Measurements from ENCODE around the gene RGS6. TPM values are rescaled to one million over a fixed set of nuclear protein-coding genes. Genes with fewer than 3 reads are reported as not detected.

The RGS6 gene
- total and polyA plus RNA-seq, 4 experiments from 2014 or later: 0.32 TPM; not detected in 3

- Mint-ChIP-seq H3K27me3 (peaks cover 2 to 14% of the 10 kb centered on the region in 2 donors), H3K4me3 (no peak overlapping the region), H3K4me1 (no peaks in the 10 kb centered on the region), H3K9me3 (peaks cover 0 to 13% (median 7%) of the 10 kb centered on the region in 8 donors), H3K27ac (no peak overlapping the region), H3K36me3 (no peaks in the 10 kb centered on the region)
- H3K27ac ChIP-seq (ENCODE audit: low read depth, low read length): no peak overlapping the region
- H3K36me3 ChIP-seq (ENCODE audit: insufficient read depth, low read length): no peaks in the 10 kb centered on the region
- ChIA-PET CTCF (ENCODE audit: partially characterized antibody) (no interaction called here), POLR2A (ENCODE audit: partially characterized antibody) (no interaction called here)
- H3K4me1 ChIP-seq (ENCODE audit: insufficient read depth, low read length): no peaks in the 10 kb centered on the region
- H3K9me3 ChIP-seq (ENCODE audit: control insufficient read depth in 1 of 2, low read length in 2 of 2): no peaks in the 10 kb centered on the region
- no peak for DNase-seq
- no peaks in the 10 kb centered on the region for H3K27me3 ChIP-seq (ENCODE audit: insufficient read depth, low read length)
- intact Hi-C loops (cut with micrococcal nuclease): no loop called here
- no peak overlapping the region for H3K4me3 ChIP-seq (ENCODE audit: low read length in 2 of 2)
Observed at GRCh38 chr14:72154645-72155378, 222.6 kb downstream of the RGS6 start.

DNA sequence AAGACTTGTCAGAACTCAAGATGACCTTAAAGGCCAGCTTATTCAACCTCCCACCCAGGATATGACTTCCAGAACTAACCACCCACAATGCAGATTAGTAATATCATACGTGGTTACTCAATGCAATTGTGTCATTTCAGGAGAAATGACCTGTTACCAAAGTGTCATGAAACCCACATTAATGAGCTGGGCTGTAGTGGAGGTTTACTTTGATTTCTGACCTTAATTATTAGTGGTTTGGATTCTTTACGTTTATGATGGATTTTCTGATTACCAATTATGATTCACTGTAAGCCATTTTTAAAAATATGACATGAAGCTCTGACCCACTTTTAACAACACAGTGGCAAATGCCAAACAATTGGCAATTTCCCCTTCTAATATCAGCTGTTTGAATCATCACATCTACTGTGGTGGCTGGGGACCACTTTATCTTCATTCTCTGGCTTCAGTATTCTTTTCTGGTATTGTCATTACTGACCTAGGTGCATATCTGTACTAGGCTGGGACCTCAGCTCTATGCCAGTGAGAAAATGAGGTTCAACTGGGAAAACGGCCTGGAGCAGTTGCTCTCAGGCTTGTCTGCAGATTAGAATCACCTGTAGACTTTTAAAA, 223.3 kb downstream of the RGS6 start:
- H3K36me3 Mint-ChIP-seq: no peaks in the 10 kb centered on the region
- H3K9me3 Mint-ChIP-seq: peaks cover 0 to 13% (median 7%) of the 10 kb centered on the region in 8 donors
- no peak overlapping the region for H3K27ac Mint-ChIP-seq
- Histone ChIP-seq H3K4me3 (ENCODE audit: low read length in 2 of 2) (no peak overlapping the region), H3K27ac (ENCODE audit: low read depth, low read length) (no peak overlapping the region), H3K27me3 (ENCODE audit: insufficient read depth, low read length) (no peaks in the 10 kb centered on the region), H3K9me3 (ENCODE audit: control insufficient read depth in 1 of 2, low read length in 2 of 2) (no peaks in the 10 kb centered on the region), H3K4me1 (ENCODE audit: insufficient read depth, low read length) (no peaks in the 10 kb centered on the region), H3K36me3 (ENCODE audit: insufficient read depth, low read length) (no peaks in the 10 kb centered on the region)
- ChIA-PET POLR2A (ENCODE audit: partially characterized antibody) (no interaction called here), CTCF (ENCODE audit: partially characterized antibody) (interaction anchor here (0.7 kb wide), 1 partner anchor 10 kb away, joined by 3 read pairs; no protein-coding TSS in a partner anchor)
- no peak for DNase-seq
- no peaks in the 10 kb centered on the region for H3K4me1 Mint-ChIP-seq
- H3K4me3 Mint-ChIP-seq: no peak overlapping the region
- H3K27me3 Mint-ChIP-seq: peaks cover 2 to 14% of the 10 kb centered on the region in 2 donors
- intact Hi-C loops (cut with micrococcal nuclease): no loop called here

- Mint-ChIP-seq H3K9me3 (peaks cover 0 to 5% (median 0%) of the 10 kb centered on the region in 8 donors), H3K27me3 (peaks cover 5 to 13% of the 10 kb centered on the region in 2 donors), H3K36me3 (no peaks in the 10 kb centered on the region), H3K4me3 (no peak overlapping the region), H3K4me1 (no peaks in the 10 kb centered on the region), H3K27ac (no peak overlapping the region)
- Histone ChIP-seq H3K27me3 (ENCODE audit: insufficient read depth, low read length) (no peaks in the 10 kb centered on the region), H3K4me1 (ENCODE audit: insufficient read depth, low read length) (no peaks in the 10 kb centered on the region), H3K27ac (ENCODE audit: low read depth, low read length) (no peak overlapping the region), H3K36me3 (ENCODE audit: insufficient read depth, low read length) (no peaks in the 10 kb centered on the region), H3K9me3 (ENCODE audit: control insufficient read depth in 1 of 2, low read length in 2 of 2) (no peaks in the 10 kb centered on the region), H3K4me3 (ENCODE audit: low read length in 2 of 2) (no peak overlapping the region)
- ChIA-PET CTCF (ENCODE audit: partially characterized antibody) (no interaction called here), POLR2A (ENCODE audit: partially characterized antibody) (no interaction called here)
- intact Hi-C loops (cut with micrococcal nuclease): no loop called here
- no peak for DNase-seq
Observed at GRCh38 chr14:72164420-72165228, 232.4 kb downstream of the RGS6 start.

DNA sequence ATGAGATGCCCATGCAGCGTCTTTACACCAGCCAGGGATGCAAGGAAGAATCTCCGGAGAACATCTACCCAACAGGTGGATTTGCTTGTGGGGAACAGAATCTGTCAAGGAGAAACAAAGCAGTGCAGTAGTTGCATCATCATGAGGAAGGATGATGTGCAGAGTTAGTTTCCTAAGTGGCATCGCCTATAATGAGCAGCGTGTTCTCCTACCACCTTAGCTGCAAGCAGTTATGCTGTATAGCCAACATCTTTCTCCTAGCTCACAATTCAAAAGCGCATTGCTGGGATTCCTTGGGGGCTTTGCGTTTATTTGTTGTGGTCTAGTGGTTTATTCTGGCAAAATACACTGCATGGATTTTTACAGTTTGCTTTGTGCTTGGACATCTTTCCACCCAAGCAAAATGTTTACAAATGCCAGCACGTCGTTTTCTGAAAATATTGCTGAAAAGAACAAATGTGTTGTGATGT, 233.0 kb downstream of the RGS6 start:
- H3K27ac Mint-ChIP-seq: no peak overlapping the region
- Histone ChIP-seq H3K27me3 (ENCODE audit: insufficient read depth, low read length) (no peaks in the 10 kb centered on the region), H3K9me3 (ENCODE audit: control insufficient read depth in 1 of 2, low read length in 2 of 2) (no peaks in the 10 kb centered on the region), H3K4me3 (ENCODE audit: low read length in 2 of 2) (no peak overlapping the region), H3K4me1 (ENCODE audit: insufficient read depth, low read length) (no peaks in the 10 kb centered on the region), H3K36me3 (ENCODE audit: insufficient read depth, low read length) (no peaks in the 10 kb centered on the region), H3K27ac (ENCODE audit: low read depth, low read length) (no peak overlapping the region)
- DNase-seq: no peak
- CTCF ChIA-PET (ENCODE audit: partially characterized antibody): no interaction called here
- POLR2A ChIA-PET (ENCODE audit: partially characterized antibody): no interaction called here
- H3K27me3 Mint-ChIP-seq: peaks cover 5 to 13% of the 10 kb centered on the region in 2 donors
- no peaks in the 10 kb centered on the region for H3K36me3 Mint-ChIP-seq
- no peaks in the 10 kb centered on the region for H3K4me1 Mint-ChIP-seq
- peaks cover 0 to 5% (median 0%) of the 10 kb centered on the region in 8 donors for H3K9me3 Mint-ChIP-seq
- no peak overlapping the region for H3K4me3 Mint-ChIP-seq
- intact Hi-C loops (cut with micrococcal nuclease): no loop called here

DNA sequence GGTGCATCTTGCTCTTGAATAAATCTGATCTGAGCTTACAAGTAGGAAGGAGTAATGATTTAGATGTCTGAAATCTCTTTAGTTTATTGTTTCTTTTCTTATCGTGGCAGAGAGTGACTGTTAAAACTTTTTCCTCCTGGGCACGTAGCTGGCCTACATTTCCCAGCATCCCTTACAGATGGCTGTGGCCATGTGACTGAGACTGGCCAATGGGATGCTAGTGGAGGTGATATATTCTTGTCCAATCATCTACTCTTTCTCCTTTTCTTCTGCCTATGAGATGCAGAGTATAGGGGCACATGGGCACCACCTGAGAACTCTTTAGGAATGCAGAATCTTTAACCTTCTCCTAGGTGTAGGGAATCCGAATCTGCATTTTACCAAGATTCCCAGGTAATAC, 237.3 kb downstream of the RGS6 start:
- H3K27ac ChIP-seq (ENCODE audit: low read depth, low read length): no peak overlapping the region
- ChIA-PET CTCF (ENCODE audit: partially characterized antibody) (no interaction called here), POLR2A (ENCODE audit: partially characterized antibody) (no interaction called here)
- no peaks in the 10 kb centered on the region for H3K4me1 Mint-ChIP-seq
- intact Hi-C loops (cut with micrococcal nuclease): no loop called here
- no peaks in the 10 kb centered on the region for H3K9me3 ChIP-seq (ENCODE audit: control insufficient read depth in 1 of 2, low read length in 2 of 2)
- H3K4me3 Mint-ChIP-seq: no peak overlapping the region
- H3K27me3 Mint-ChIP-seq: peaks cover 5 to 12% of the 10 kb centered on the region in 2 donors
- H3K9me3 Mint-ChIP-seq: no peaks in the 10 kb centered on the region
- H3K4me3 ChIP-seq (ENCODE audit: low read length in 2 of 2): no peak overlapping the region
- no peaks in the 10 kb centered on the region for H3K27me3 ChIP-seq (ENCODE audit: insufficient read depth, low read length)
- H3K4me1 ChIP-seq (ENCODE audit: insufficient read depth, low read length): no peaks in the 10 kb centered on the region
- H3K36me3 Mint-ChIP-seq: no peaks in the 10 kb centered on the region
- DNase-seq: no peak
- H3K27ac Mint-ChIP-seq: no peak overlapping the region
- no peaks in the 10 kb centered on the region for H3K36me3 ChIP-seq (ENCODE audit: insufficient read depth, low read length)

GRCh38 chr14:72172049-72172448, 239.8 kb downstream of the RGS6 start:
- ChIA-PET CTCF (ENCODE audit: partially characterized antibody) (no interaction called here), POLR2A (ENCODE audit: partially characterized antibody) (no interaction called here)
- intact Hi-C loops (cut with micrococcal nuclease): no loop called here
- DNase-seq: no peak
- no peaks in the 10 kb centered on the region for H3K9me3 ChIP-seq (ENCODE audit: control insufficient read depth in 1 of 2, low read length in 2 of 2)
- H3K4me3 Mint-ChIP-seq: no peak overlapping the region
- H3K4me1 ChIP-seq (ENCODE audit: insufficient read depth, low read length): no peaks in the 10 kb centered on the region
- H3K9me3 Mint-ChIP-seq: peaks cover 0 to under 1% (median 0%) of the 10 kb centered on the region in 8 donors
- H3K27ac ChIP-seq (ENCODE audit: low read depth, low read length): no peak overlapping the region
- H3K36me3 Mint-ChIP-seq: no peaks in the 10 kb centered on the region
- H3K27me3 Mint-ChIP-seq: peaks cover 5 to 18% of the 10 kb centered on the region in 2 donors
- H3K36me3 ChIP-seq (ENCODE audit: insufficient read depth, low read length): no peaks in the 10 kb centered on the region
- H3K4me1 Mint-ChIP-seq: no peaks in the 10 kb centered on the region
- no peak overlapping the region for H3K4me3 ChIP-seq (ENCODE audit: low read length in 2 of 2)
- no peak overlapping the region for H3K27ac Mint-ChIP-seq
- no peaks in the 10 kb centered on the region for H3K27me3 ChIP-seq (ENCODE audit: insufficient read depth, low read length)

GRCh38 chr14:72172597-72172996, 240.4 kb downstream of the RGS6 start:
- no peaks in the 10 kb centered on the region for H3K36me3 ChIP-seq (ENCODE audit: insufficient read depth, low read length)
- ChIA-PET CTCF (ENCODE audit: partially characterized antibody) (no interaction called here), POLR2A (ENCODE audit: partially characterized antibody) (no interaction called here)
- H3K27ac ChIP-seq (ENCODE audit: low read depth, low read length): no peak overlapping the region
- intact Hi-C loops (cut with micrococcal nuclease): no loop called here
- Mint-ChIP-seq H3K36me3 (no peaks in the 10 kb centered on the region), H3K4me1 (no peaks in the 10 kb centered on the region), H3K4me3 (no peak overlapping the region), H3K27ac (no peak overlapping the region), H3K27me3 (peaks cover 5 to 19% of the 10 kb centered on the region in 2 donors), H3K9me3 (peaks cover 0 to 3% (median 0%) of the 10 kb centered on the region in 8 donors)
- DNase-seq: no peak
- H3K4me3 ChIP-seq (ENCODE audit: low read length in 2 of 2): no peak overlapping the region
- H3K9me3 ChIP-seq (ENCODE audit: control insufficient read depth in 1 of 2, low read length in 2 of 2): no peaks in the 10 kb centered on the region
- peaks cover under 1% of the 10 kb centered on the region for H3K27me3 ChIP-seq (ENCODE audit: insufficient read depth, low read length)
- no peaks in the 10 kb centered on the region for H3K4me1 ChIP-seq (ENCODE audit: insufficient read depth, low read length)
